Endothelial cell (in vitro differentiated cells): ENCODE data around the gene C3orf52. TPM values are rescaled to one million over a fixed set of nuclear protein-coding genes. Genes with fewer than 3 reads are reported as not detected.
A peak's percentile ranks its signal among the peaks of the same experiment; 100 is the strongest.
"Not testable (repeated sequence)": the region's sequence is repeated elsewhere in the genome, so short reads cannot be mapped to it uniquely, and the experiment has no call there.

Experiments used
- DNase-seq: peaks from one replicate; pipeline ENCODE4 v3.0.0; 2021; ENCODE audit warnings: low spot score
- H3K27ac Mint-ChIP-seq: one replicate; pipeline ENCODE4 v1.8.0; 2021; ENCODE audit warnings: mixed read lengths, inconsistent platforms; ENCODE audit not compliant: unreplicated experiment
- H3K27me3 Mint-ChIP-seq: one replicate; pipeline ENCODE4 v1.8.0; 2021; ENCODE audit warnings: mild to moderate bottlenecking, moderate library complexity, mixed read lengths, inconsistent platforms; ENCODE audit not compliant: unreplicated experiment
- H3K36me3 Mint-ChIP-seq: one replicate; pipeline ENCODE4 v1.8.0; 2021; ENCODE audit warnings: mild to moderate bottlenecking, low read depth, mixed read lengths, inconsistent platforms; ENCODE audit not compliant: unreplicated experiment
- H3K4me1 Mint-ChIP-seq: one replicate; pipeline ENCODE4 v1.8.0; 2021; ENCODE audit warnings: mild to moderate bottlenecking, mixed read lengths, inconsistent platforms; ENCODE audit not compliant: unreplicated experiment
- H3K4me3 Mint-ChIP-seq: one replicate; pipeline ENCODE4 v1.8.0; 2021; ENCODE audit warnings: mild to moderate bottlenecking, mixed read lengths, inconsistent platforms; ENCODE audit not compliant: unreplicated experiment
- H3K9me3 Mint-ChIP-seq: one replicate; pipeline ENCODE4 v1.8.0; 2021; ENCODE audit warnings: mixed read lengths, inconsistent platforms; ENCODE audit not compliant: unreplicated experiment
- long read RNA-seq: library from polyadenylated mRNA; unstranded; transcript quantifications from one replicate; pipeline ENCODE4 v2.0.0, GENCODE V29; 2020; ENCODE audit not compliant: unreplicated experiment
- total RNA-seq: library from RNA; stranded (reverse); fragmentation: NEBNext Ultra II Directional; extraction: Animal tissue kit (Norgen Biotek cat#: 25700); gene quantifications from one replicate; pipeline ENCODE4 v1.2.1, GENCODE V29; 2021; ENCODE audit not compliant: unreplicated experiment
- TF ChIP-seq, protein P1 (sequence below): fragments of 200-600 bp; sonication (generic); IDR thresholded peaks from one replicate; pipeline ENCODE4 v1.5.0; 2021; ENCODE audit warnings: antibody characterized with exemption; ENCODE audit not compliant: unreplicated experiment

The C3orf52 gene, protein sequence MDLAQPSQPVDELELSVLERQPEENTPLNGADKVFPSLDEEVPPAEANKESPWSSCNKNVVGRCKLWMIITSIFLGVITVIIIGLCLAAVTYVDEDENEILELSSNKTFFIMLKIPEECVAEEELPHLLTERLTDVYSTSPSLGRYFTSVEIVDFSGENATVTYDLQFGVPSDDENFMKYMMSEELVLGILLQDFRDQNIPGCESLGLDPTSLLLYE
- total RNA-seq, result 8.3 TPM
- long read RNA-seq, transcript C3orf52-201 (6 exons, 2,277 nt), result major isoform, 7 of 7 reads
- long read RNA-seq, partial matches to known transcripts, result 0 of 7 reads
- long read RNA-seq, other reads (novel, unspliced or antisense), result 0 of 7 reads

GRCh38 chr3:112086076-112086854, at the start of gene C3orf52:
TSS of gene C3orf52 (plus strand) at chr3:112086389. CDS start at chr3:112086408, 19 bp downstream.
- TF ChIP-seq, protein P1, sequence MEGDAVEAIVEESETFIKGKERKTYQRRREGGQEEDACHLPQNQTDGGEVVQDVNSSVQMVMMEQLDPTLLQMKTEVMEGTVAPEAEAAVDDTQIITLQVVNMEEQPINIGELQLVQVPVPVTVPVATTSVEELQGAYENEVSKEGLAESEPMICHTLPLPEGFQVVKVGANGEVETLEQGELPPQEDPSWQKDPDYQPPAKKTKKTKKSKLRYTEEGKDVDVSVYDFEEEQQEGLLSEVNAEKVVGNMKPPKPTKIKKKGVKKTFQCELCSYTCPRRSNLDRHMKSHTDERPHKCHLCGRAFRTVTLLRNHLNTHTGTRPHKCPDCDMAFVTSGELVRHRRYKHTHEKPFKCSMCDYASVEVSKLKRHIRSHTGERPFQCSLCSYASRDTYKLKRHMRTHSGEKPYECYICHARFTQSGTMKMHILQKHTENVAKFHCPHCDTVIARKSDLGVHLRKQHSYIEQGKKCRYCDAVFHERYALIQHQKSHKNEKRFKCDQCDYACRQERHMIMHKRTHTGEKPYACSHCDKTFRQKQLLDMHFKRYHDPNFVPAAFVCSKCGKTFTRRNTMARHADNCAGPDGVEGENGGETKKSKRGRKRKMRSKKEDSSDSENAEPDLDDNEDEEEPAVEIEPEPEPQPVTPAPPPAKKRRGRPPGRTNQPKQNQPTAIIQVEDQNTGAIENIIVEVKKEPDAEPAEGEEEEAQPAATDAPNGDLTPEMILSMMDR, result no peak
- H3K9me3 Mint-ChIP-seq, result no peaks in the 10 kb centered on the region

GRCh38 chr3:112037194-112037593, 49.0 kb upstream of the C3orf52 start:
- not testable (repeated sequence) for H3K36me3 Mint-ChIP-seq, H3K27ac Mint-ChIP-seq, H3K4me3 Mint-ChIP-seq, DNase-seq, H3K27me3 Mint-ChIP-seq, H3K9me3 Mint-ChIP-seq
- peaks cover 14% of the 10 kb centered on the region for H3K4me1 Mint-ChIP-seq

More at GRCh38 chr3:112086076-112086854, at the start of gene C3orf52:
- H3K27ac Mint-ChIP-seq, result no peak within 1 kb of the TSS
- peak; percentile 81 for DNase-seq
- H3K27me3 Mint-ChIP-seq, result peaks cover 9% of the 10 kb centered on the region
- H3K4me1 Mint-ChIP-seq, result peaks cover 30% of the 10 kb centered on the region
- peak within 1 kb of the TSS; percentile 94 for H3K4me3 Mint-ChIP-seq
- peaks cover 4% of the 10 kb centered on the region for H3K36me3 Mint-ChIP-seq

DNA sequence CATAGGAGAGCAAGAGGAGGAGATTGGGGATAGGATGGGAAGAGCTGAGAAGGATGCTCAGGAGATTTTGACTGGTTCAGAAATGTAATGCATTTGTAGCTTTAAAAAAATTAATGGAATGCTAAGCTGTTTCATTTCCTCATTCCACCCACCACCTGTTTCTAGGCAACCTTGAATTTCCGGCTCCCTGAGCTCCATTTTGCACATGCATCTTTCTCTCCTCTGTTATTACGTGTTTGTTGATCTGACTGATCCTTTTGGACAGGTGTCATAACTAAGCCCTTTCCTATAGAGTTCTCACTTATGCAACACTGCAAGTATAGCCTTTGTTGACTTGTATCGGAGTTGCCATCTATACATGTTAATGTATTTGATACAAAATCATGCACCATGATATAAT, 47.3 kb upstream of the C3orf52 start:
- TF ChIP-seq, protein P1, result no peak
- H3K27ac Mint-ChIP-seq, result no peak overlapping the region

GRCh38 chr3:112041321-112041720, 44.9 kb upstream of the C3orf52 start:
- DNase-seq, result no peak
- H3K4me1 Mint-ChIP-seq, result peaks cover 14% of the 10 kb centered on the region
- peaks cover 1% of the 10 kb centered on the region for H3K27me3 Mint-ChIP-seq
- TF ChIP-seq, protein P1, result no peak
- H3K4me3 Mint-ChIP-seq, result no peak overlapping the region
- no peaks in the 10 kb centered on the region for H3K36me3 Mint-ChIP-seq
- H3K27ac Mint-ChIP-seq, result no peak overlapping the region
- H3K9me3 Mint-ChIP-seq, result no peaks in the 10 kb centered on the region

More for the DNA sequence above, 47.3 kb upstream of the C3orf52 start:
- Mint-ChIP-seq H3K4me3 (no peak overlapping the region), H3K4me1 (peaks cover 14% of the 10 kb centered on the region), H3K36me3 (no peaks in the 10 kb centered on the region), H3K9me3 (no peaks in the 10 kb centered on the region), H3K27me3 (peaks cover 1% of the 10 kb centered on the region)
- no peak for DNase-seq

DNA sequence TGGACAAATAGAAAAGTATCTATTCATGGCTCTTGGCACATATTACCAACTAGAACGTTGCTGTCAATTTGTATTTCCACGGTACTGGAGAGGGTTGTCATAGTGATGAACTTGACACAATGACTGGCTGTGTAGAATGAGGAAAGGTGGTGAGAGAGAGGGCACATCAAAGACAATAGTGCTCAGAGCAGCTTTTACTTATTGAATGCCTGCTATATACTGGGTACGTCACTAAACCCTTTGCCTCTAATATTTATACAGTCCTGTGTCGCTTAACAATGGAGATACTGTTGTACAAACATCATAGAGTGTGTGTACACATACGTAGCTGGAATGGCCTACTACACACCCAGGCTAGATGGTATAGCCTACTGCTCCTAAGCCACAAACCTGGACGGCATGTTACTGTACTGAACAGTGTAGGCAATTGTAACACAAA, 43.3 kb upstream of the C3orf52 start:
- no peak for DNase-seq
- H3K36me3 Mint-ChIP-seq, result no peaks in the 10 kb centered on the region
- no peaks in the 10 kb centered on the region for H3K9me3 Mint-ChIP-seq
- peaks cover 17% of the 10 kb centered on the region for H3K4me1 Mint-ChIP-seq
- H3K4me3 Mint-ChIP-seq, result no peak overlapping the region
- peaks cover 1% of the 10 kb centered on the region for H3K27me3 Mint-ChIP-seq
- H3K27ac Mint-ChIP-seq, result no peak overlapping the region
- TF ChIP-seq, protein P1, result no peak
